Adrenal gland (tissue), 12 donors: ENCODE measurements around the gene BOC. TPM values are rescaled to one million over a fixed set of nuclear protein-coding genes. Genes with fewer than 3 reads are reported as not detected.

Source experiments
- DNase-seq, 7 donors: peaks; one replicate each; pipeline ENCODE4 v3.0.0-alpha.2; 2019 to 2020
- H3K27ac ChIP-seq, 5 donors: fragments of 200-600 bp; sonication (generic) in 4 of 5; 1 replicate in 3 of 5; 2 replicates in 2 of 5; pipeline versions ENCODE4 v1.5.1 to v1.8.0; 2016 to 2020; ENCODE audit warnings: mild to moderate bottlenecking in 1 of 5
- H3K27me3 ChIP-seq: fragments of 200-600 bp; 2 replicates; pipeline ENCODE4 v1.8.0; 2021
- H3K36me3 ChIP-seq, 2 donors: fragments of 200-600 bp; replicated peaks in 1 of 2; 1 replicate in 1 of 2; 2 replicates in 1 of 2; pipeline versions ENCODE4 v1.5.1 to v1.8.0; 2018 to 2022
- H3K4me1 ChIP-seq, 2 donors: fragments of 200-600 bp; replicated peaks in 1 of 2; 1 replicate in 1 of 2; 2 replicates in 1 of 2; pipeline versions ENCODE4 v1.5.1 to v1.8.0; 2018 to 2021
- H3K4me3 ChIP-seq, 4 donors: fragments of 200-600 bp; sonication (generic) in 3 of 4; one replicate each; pipeline ENCODE4 v1.5.1; 2016 to 2018
- H3K9me3 ChIP-seq, 3 donors: fragments of 200-600 bp; sonication (generic) in 1 of 3; replicated peaks in 1 of 3; 1 replicate in 2 of 3; 2 replicates in 1 of 3; pipeline versions ENCODE4 v1.5.1 to v1.8.0; 2016 to 2021
- CTCF ChIP-seq, 6 experiments: fragments of 450-650 bp in 4 of 6; fragments of 200-600 bp in 2 of 6; sonication (generic) in 1 of 6; IDR thresholded peaks; 1 replicate in 5 of 6; 2 replicates in 1 of 6; pipeline versions ENCODE4 v1.5.1 to v1.8.0; 2016 to 2021; ENCODE audit warnings: antibody characterized with exemption in 6 of 6, mild to moderate bottlenecking in 2 of 6, moderate library complexity in 1 of 6
- POLR2A ChIP-seq, 2 donors: fragments of 450-650 bp; IDR thresholded peaks; one replicate each; pipeline ENCODE4 v1.6.1; 2017; ENCODE audit warnings: antibody characterized with exemption in 2 of 2, mild to moderate bottlenecking in 2 of 2, moderate library complexity in 1 of 2
- WGBS, 4 donors: extraction: QIAGEN DNeasy Blood & Tissue Kit in 2 of 4; methylation state at CpG; one replicate each; pipeline versions ENCODE4 v1.1.5 to v1.1.7; 2013 to 2017; 5-methylcytosine and 5-hydroxymethylcytosine counted together
- intact Hi-C, 2 donors: fragments of 100-400 bp; cut with DNase I; formaldehyde crosslinking; loops; one replicate each; pipeline versions ENCODE4 v1.14.1 to v1.15.0; 2022 to 2023
- polyA plus RNA-seq, 3 donors: library from polyadenylated mRNA; stranded (reverse); fragments of 200-250 nt in 2 of 3; fragments of 350-450 nt in 1 of 3; fragmentation: Illumina TruSeq in 1 of 3; extraction: RNeasy Lipid Tissue Mini Kit (QIAGEN cat#74804) in 1 of 3; gene quantifications; one replicate each; pipeline ENCODE4 v1.2.3, GENCODE V29; 2013 to 2014
- total RNA-seq, 9 donors: library from RNA; depleted of rRNA in 4 of 9; stranded (reverse); fragments of >200 nt in 4 of 9; fragments of 120-200 nt in 1 of 9; fragmentation: NEBNext Ultra II Directional in 1 of 9; extraction: Animal tissue kit (Norgen Biotek cat#: 25700) in 1 of 9; gene quantifications; one replicate each; pipeline versions ENCODE4 v1.1.0 to v1.2.4, GENCODE V29; 2013 to 2023
- donor health status: healthy with polysubstance abuse.
- donor health status: Bipolar disorder and iron deficiency.
- donor health status: DM: yes; HTN: yes; CAD: no.
- donor health status: DM: no; HTN: no; CAD: no.
- donor health status: DM: no; HTN: no; CAD: no.
- donor health status: DM: yes; HTN: yes; CAD: no.

The BOC gene
- total and polyA plus RNA-seq, 12 donors: 1.9 to 22.3 (median 9.5) TPM

DNA sequence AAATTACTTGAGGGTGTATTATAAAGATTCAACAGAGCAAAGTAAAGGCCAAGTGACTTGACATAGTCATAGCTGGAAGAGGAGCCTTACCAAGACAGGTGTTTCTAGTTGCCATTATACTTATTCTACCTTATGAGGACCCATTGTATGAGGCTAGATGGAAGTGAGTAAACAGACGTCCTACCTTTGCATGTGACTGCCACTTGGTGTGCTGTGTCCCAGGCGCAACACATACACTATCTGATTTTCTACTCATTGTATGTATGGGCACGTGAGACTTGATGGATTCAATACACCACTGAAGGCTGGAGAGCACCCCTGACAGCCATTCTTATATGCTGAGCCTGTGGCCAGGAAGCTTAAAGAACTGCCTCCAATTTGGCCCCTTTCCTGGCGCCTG, 40.5 kb downstream of the BOC start:
- Histone ChIP-seq H3K9me3 (no peaks in the 10 kb centered on the region), H3K4me1 (peaks cover 0 to 12% of the 10 kb centered on the region in 2 donors)

GRCh38 chr3:113252553-113252952, 41.2 kb downstream of the BOC start:
- no peak for DNase-seq
- TF ChIP-seq POLR2A (IDR thresholded peaks at IDR 0.05) (no peak), CTCF (IDR thresholded peaks at IDR 0.05) (no peak)
- peak overlapping the region in 1 of 5 donors; percentile 17 for H3K27ac ChIP-seq
- no peaks in the 10 kb centered on the region for H3K27me3 ChIP-seq
- WGBS, 4 donors: 75 to 95% (median 84%) methylated on average over 2 to 4 of the region's 4 CpGs
- peaks cover 0 to 7% of the 10 kb centered on the region in 2 donors for H3K4me1 ChIP-seq
- H3K36me3 ChIP-seq: peaks cover 0 to 12% of the 10 kb centered on the region in 2 donors
- no peak overlapping the region for H3K4me3 ChIP-seq
- intact Hi-C loops: no loop called here
- no peaks in the 10 kb centered on the region for H3K9me3 ChIP-seq

More for the DNA sequence above, 40.5 kb downstream of the BOC start:
- intact Hi-C loops: no loop called here
- DNase-seq: no peak
- TF ChIP-seq CTCF (IDR thresholded peaks at IDR 0.05): no peak
- TF ChIP-seq POLR2A (IDR thresholded peaks at IDR 0.05): no peak
- Histone ChIP-seq H3K27ac (no peak overlapping the region), H3K27me3 (no peaks in the 10 kb centered on the region), H3K4me3 (no peak overlapping the region), H3K36me3 (peaks cover 0 to 12% of the 10 kb centered on the region in 2 donors)
- WGBS, 4 donors: 81 to 89% (median 85%) methylated on average over 4 of the region's 4 CpGs

GRCh38 chr3:113253702-113254101, 42.3 kb downstream of the BOC start:
- Histone ChIP-seq H3K4me3 (no peak overlapping the region), H3K27me3 (no peaks in the 10 kb centered on the region), H3K9me3 (no peaks in the 10 kb centered on the region), H3K27ac (peak overlapping the region in 1 of 5 donors; percentile 24), H3K36me3 (peaks cover 0 to 12% of the 10 kb centered on the region in 2 donors), H3K4me1 (peaks cover 0 to 7% of the 10 kb centered on the region in 2 donors)
- no peak for DNase-seq
- TF ChIP-seq POLR2A (IDR thresholded peaks at IDR 0.05) (no peak), CTCF (IDR thresholded peaks at IDR 0.05) (no peak)
- intact Hi-C loops: no loop called here
- 82 to 88% (median 84%) methylated on average over 3 of the region's 3 CpGs for WGBS, 4 donors

- intact Hi-C loops: no loop called here
- peaks cover 0 to 7% of the 10 kb centered on the region in 2 donors for H3K4me1 ChIP-seq
- WGBS, 4 donors: 65 to 82% (median 74%) methylated on average over 14 of the region's 14 CpGs
- H3K4me3 ChIP-seq: no peak overlapping the region
- no peak for DNase-seq
- H3K9me3 ChIP-seq: no peaks in the 10 kb centered on the region
- peaks cover 0 to 12% of the 10 kb centered on the region in 2 donors for H3K36me3 ChIP-seq
- H3K27ac ChIP-seq: peak overlapping the region in 1 of 5 donors; percentile 46
- TF ChIP-seq CTCF (IDR thresholded peaks at IDR 0.05): no peak
- TF ChIP-seq POLR2A (IDR thresholded peaks at IDR 0.05): no peak
- H3K27me3 ChIP-seq: no peaks in the 10 kb centered on the region
Measured at GRCh38 chr3:113254171-113254947, 43.0 kb downstream of the BOC start.
